GM12891 (cell line): ENCODE data around the gene N4BP3.
A peak's percentile ranks its signal among the peaks of the same experiment; 100 is the strongest.

Experiments
- DNase-seq: peaks from one replicate; pipeline ENCODE4 v3.0.0; 2011; ENCODE audit warnings: low spot score; ENCODE audit not compliant: insufficient read length
- FAIRE-seq: peaks from 2 replicates; lab custom pipeline; 2011; peaks lifted over from hg19 to GRCh38; lab: Jason Lieb, UNC
- PAX5 ChIP-seq: IDR thresholded peaks from 2 replicates; pipeline ENCODE4 v1.6.1; 2011; ENCODE audit warnings: low read length, moderate library complexity, mild to moderate bottlenecking; ENCODE audit not compliant: insufficient read depth, severe bottlenecking
- POLR2A ChIP-seq: IDR thresholded peaks from 2 replicates; pipeline ENCODE4 v1.6.1; 2011; ENCODE audit warnings: low read depth, low read length, control low read depth
- POLR2AphosphoS5 ChIP-seq: IDR thresholded peaks from 2 replicates; pipeline ENCODE4 v1.6.1; 2011; ENCODE audit warnings: low read depth, low read length, control low read depth
- POU2F2 ChIP-seq: IDR thresholded peaks from 2 replicates; pipeline ENCODE4 v1.6.1; 2011; ENCODE audit warnings: low read depth, mild to moderate bottlenecking, control low read depth, low read length, moderate library complexity
- SPI1 ChIP-seq: IDR thresholded peaks from 2 replicates; pipeline ENCODE4 v1.6.1; 2011; ENCODE audit warnings: low read depth, low read length, control low read depth
- TAF1 ChIP-seq: IDR thresholded peaks from 2 replicates; pipeline ENCODE4 v1.6.1; 2011; ENCODE audit warnings: low read depth, low read length, control low read depth

N4BP3 gene

GRCh38 chr5:178103612-178104011 is 9.7 kb upstream of the N4BP3 start:
- DNase-seq (no peak), FAIRE-seq (no peak)
- TF ChIP-seq PAX5 (no peak), POLR2AphosphoS5 (no peak), SPI1 (no peak), POU2F2 (no peak), TAF1 (no peak), POLR2A (no peak)

GRCh38 chr5:178104492-178104891 is 8.8 kb upstream of the N4BP3 start:
- DNase-seq (no peak), FAIRE-seq (no peak)
- TF ChIP-seq POU2F2 (no peak), TAF1 (no peak), PAX5 (no peak), POLR2AphosphoS5 (no peak), POLR2A (no peak), SPI1 (no peak)

DNA sequence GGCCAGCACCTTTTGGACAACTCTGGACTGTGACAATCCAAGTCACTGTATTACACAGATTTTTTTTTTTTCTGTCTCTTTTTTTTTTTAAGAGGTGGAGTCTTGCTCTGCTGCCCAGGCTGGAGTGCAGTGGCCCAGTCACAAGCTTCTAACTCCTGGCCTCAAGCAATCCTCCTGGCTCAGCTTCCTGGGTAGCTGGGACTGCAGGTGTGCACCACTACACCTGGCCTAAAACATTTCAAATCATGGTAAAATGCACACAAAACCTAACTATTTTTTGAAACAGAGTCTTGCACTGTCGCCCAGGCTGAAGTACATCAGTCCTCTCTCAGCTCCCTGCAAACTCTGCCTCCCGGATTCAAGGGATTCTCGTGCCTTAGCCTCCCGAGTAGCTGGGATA is 7.2 kb upstream of the N4BP3 start:
- TF ChIP-seq SPI1: no peak
- no peak for TF ChIP-seq POLR2AphosphoS5
- no peak for TF ChIP-seq TAF1
- TF ChIP-seq POU2F2: no peak
- TF ChIP-seq PAX5: no peak
- TF ChIP-seq POLR2A: no peak
- DNase-seq (no peak), FAIRE-seq (no peak)

- DNase-seq (no peak), FAIRE-seq (peak; percentile 77)
- TF ChIP-seq TAF1 (no peak), POU2F2 (no peak), POLR2A (no peak), SPI1 (no peak), PAX5 (no peak), POLR2AphosphoS5 (no peak)
Measured at GRCh38 chr5:178106556-178107239, 6.6 kb upstream of the N4BP3 start.

GRCh38 chr5:178107756-178108310 is 5.5 kb upstream of the N4BP3 start:
- TF ChIP-seq SPI1 (no peak), POLR2A (no peak), POLR2AphosphoS5 (no peak), PAX5 (no peak), TAF1 (no peak), POU2F2 (no peak)
- FAIRE-seq (no peak), DNase-seq (no peak)

DNA sequence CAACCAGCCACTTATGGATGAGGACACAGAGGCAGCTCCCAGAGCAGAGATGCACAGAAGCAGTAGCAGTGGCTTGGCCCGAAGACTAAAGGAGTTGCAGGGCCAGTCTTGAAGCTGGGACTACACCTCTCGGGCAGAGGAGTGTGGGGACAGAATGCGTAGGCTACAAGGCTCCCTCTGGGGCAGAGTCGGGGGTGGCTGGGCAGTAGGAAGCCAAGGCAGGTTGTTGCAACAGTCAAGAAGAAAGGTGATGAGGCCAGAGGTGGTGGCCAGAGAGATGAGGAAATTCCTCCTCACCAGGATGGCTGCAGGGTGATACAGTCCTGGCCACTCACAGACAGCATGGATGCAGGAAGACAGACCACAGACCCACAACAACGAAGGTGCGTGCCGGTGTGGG is 4.9 kb upstream of the N4BP3 start:
- FAIRE-seq: no peak
- no peak for DNase-seq
- TF ChIP-seq TAF1: no peak
- TF ChIP-seq PAX5: no peak
- no peak for TF ChIP-seq POLR2A
- TF ChIP-seq POU2F2: no peak
- TF ChIP-seq SPI1: no peak
- TF ChIP-seq POLR2AphosphoS5: no peak

GRCh38 chr5:178108966-178109365 is 4.4 kb upstream of the N4BP3 start:
- DNase-seq (no peak), FAIRE-seq (no peak)

GRCh38 chr5:178110511-178110910 is 2.8 kb upstream of the N4BP3 start:
- TF ChIP-seq POLR2A (no peak), PAX5 (no peak), SPI1 (no peak), POLR2AphosphoS5 (no peak), POU2F2 (no peak), TAF1 (no peak)
- DNase-seq (no peak), FAIRE-seq (no peak)

More at GRCh38 chr5:178108966-178109365, 4.4 kb upstream of the N4BP3 start:
- TF ChIP-seq POLR2A (no peak), SPI1 (peak; percentile 64)

DNA sequence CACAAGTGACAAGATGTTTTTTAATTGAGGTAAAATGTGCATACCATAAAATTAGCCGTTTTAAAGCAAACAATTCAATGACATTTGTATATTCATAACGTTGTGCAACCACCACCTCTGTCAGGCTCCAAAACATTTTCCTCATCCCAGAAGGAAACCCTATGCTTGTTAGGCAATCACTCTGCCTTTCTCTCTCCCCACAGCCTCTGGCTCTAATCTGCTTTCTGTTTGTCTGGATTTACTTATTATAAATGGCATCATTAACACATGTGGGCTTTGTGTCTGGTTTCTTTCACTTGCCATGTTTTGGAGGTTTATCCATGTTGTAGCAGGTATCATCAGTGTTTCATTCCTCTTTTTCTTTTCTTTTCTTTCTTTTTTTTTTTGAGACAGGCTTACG is 1.4 kb upstream of the N4BP3 start:
- DNase-seq: no peak
- no peak for TF ChIP-seq POLR2A
- TF ChIP-seq SPI1: no peak
- no peak for TF ChIP-seq POU2F2
- TF ChIP-seq TAF1: no peak
- TF ChIP-seq POLR2AphosphoS5: no peak
- no peak for TF ChIP-seq PAX5
- FAIRE-seq: no peak

DNA sequence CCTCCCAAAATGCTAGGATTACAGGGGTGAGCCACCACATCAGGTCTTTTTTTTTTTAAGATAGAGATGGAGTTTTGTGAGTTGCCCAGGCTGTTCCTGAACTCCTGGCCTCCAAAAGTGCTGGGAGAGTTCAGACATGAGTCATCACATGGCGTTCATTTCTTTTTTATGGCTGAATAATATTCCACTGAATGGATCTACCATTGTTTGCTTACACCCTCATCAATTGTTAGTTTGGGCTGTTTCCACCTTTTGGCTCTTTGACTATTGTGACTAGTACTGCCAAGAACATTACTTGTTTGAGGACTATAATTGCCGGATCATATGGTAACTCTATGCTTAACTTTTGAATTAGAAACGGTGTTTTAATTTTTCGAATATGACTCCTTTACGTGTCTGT is 787 bp upstream of the N4BP3 start:
- TF ChIP-seq POLR2AphosphoS5: no peak
- no peak for TF ChIP-seq PAX5
- DNase-seq: no peak
- FAIRE-seq: no peak

DNA sequence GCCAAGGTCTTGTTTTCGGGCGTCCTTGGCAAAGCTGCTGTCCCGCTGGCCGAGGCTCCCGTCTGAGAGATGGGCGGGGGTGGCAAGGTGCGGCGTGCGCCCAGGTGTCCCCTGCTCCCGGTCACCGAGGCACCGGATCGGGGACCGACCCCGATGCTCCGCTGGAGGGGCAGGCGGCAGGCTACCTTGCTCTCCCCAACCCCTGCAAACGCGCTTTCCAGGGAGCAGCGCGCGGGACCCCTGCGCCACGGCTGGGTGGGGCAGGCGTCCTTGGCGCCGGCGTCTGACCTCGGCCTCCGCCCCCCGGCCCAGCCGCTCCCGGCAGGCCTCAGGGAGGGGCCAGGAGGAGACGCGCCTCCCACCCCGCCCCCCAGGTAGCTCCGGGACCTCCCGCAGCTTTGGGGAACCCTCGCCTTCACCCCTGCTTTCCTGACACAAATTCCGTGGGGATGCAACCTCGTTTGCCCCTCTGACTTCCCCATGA is 551 bp downstream of the N4BP3 start:
- TF ChIP-seq SPI1 (peak; percentile 12; the same call in 1 of the 2 replicates), POLR2A (no peak)
- DNase-seq: no peak
- FAIRE-seq: peak; percentile 43
